ENCODE results near the gene EPN2.

- no peak for TF ChIP-seq EP300 (IDR thresholded peaks at IDR 0.05)
- TF ChIP-seq CTCF (IDR thresholded peaks at IDR 0.05), result no peak
These were observed 106.5 kb downstream of the EPN2 start for GRCh38 chr17:19343671-19344151.
